ENCODE results near the gene TENM4.

DNA sequence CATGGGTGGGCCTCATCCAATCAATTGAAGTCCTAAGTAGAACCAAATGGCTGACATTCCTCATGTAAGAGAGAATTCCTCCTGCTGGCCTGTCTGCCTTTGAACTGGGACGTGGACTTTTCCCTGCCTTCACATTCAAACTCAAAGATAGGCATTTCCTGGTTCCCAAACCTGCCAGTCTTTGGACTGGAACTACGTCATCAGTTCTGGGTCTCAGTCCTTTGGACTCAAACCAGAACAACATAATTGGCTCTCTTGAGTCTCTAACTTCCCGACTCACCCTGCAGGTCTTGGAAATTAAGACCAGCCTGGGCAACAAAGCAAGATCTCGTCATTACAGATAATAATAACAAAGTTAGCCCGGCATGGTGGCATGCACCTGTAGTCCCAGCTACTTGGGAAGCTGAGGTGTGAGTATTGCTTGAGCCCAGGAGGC, 827.4 kb downstream of the TENM4 start:
- TF ChIP-seq, protein P1, sequence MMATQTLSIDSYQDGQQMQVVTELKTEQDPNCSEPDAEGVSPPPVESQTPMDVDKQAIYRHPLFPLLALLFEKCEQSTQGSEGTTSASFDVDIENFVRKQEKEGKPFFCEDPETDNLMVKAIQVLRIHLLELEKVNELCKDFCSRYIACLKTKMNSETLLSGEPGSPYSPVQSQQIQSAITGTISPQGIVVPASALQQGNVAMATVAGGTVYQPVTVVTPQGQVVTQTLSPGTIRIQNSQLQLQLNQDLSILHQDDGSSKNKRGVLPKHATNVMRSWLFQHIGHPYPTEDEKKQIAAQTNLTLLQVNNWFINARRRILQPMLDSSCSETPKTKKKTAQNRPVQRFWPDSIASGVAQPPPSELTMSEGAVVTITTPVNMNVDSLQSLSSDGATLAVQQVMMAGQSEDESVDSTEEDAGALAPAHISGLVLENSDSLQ (IDR thresholded peaks at IDR 0.05), result no peak
- TF ChIP-seq ELF4 (IDR thresholded peaks at IDR 0.05) (no peak), TARDBP (IDR thresholded peaks at IDR 0.05) (no peak), NFRKB (IDR thresholded peaks at IDR 0.05) (no peak), SP1 (IDR thresholded peaks at IDR 0.05) (no peak), BHLHE40 (IDR thresholded peaks at IDR 0.05; ENCODE audit: borderline replicate concordance) (no peak)

All from HEK293T (cell line).